Breast epithelium (tissue), 4 donors: Measurements from ENCODE around the gene GLE1. TPM values are rescaled to one million over a fixed set of nuclear protein-coding genes. Genes with fewer than 3 reads are reported as not detected.

Experiments used
- DNase-seq, 2 donors: peaks; one replicate each; pipeline ENCODE4 v3.0.0-alpha.2; 2019; ENCODE audit warnings: low spot score in 2 of 2
- H3K27ac ChIP-seq, 2 donors: fragments of 200-600 bp; sonication (generic) in 1 of 2; one replicate each; pipeline ENCODE4 v1.5.1; 2016 to 2019; ENCODE audit warnings: mild to moderate bottlenecking in 1 of 2
- H3K27me3 ChIP-seq, 2 donors: fragments of 200-600 bp; sonication (generic) in 1 of 2; one replicate each; pipeline versions ENCODE4 v1.5.1 to v1.6.0; 2017 to 2019; ENCODE audit warnings: control low read depth in 1 of 2, mild to moderate bottlenecking in 1 of 2
- H3K36me3 ChIP-seq: fragments of 200-600 bp; one replicate; pipeline ENCODE4 v1.5.1; 2019
- H3K4me1 ChIP-seq, 2 donors: fragments of 200-600 bp; sonication (generic); one replicate each; pipeline ENCODE4 v1.5.1; 2016 to 2019; ENCODE audit warnings: control low read depth in 1 of 2
- H3K4me3 ChIP-seq, 3 donors: fragments of 200-600 bp; sonication (generic); 1 replicate in 2 of 3; 2 replicates in 1 of 3; pipeline ENCODE4 v1.5.1; 2016 to 2019; ENCODE audit warnings: mild to moderate bottlenecking in 3 of 3, moderate library complexity in 2 of 3
- H3K9me3 ChIP-seq, 2 donors: fragments of 200-600 bp; sonication (generic) in 1 of 2; one replicate each; pipeline ENCODE4 v1.5.1; 2016 to 2019; ENCODE audit warnings: control low read depth in 1 of 2
- POLR2A ChIP-seq: fragments of 450-650 bp; IDR thresholded peaks from one replicate; pipeline ENCODE4 v1.6.1; 2016; ENCODE audit warnings: antibody characterized with exemption, mild to moderate bottlenecking, moderate library complexity
- POLR2AphosphoS5 ChIP-seq, 3 donors: sonication (generic); formaldehyde crosslinking; IDR thresholded peaks; one replicate each; pipeline ENCODE4 v1.6.1; 2017; ENCODE audit warnings: antibody characterized with exemption in 3 of 3
- intact Hi-C: fragments of 100-400 bp; cut with DNase I; formaldehyde crosslinking; loops from one replicate; pipeline ENCODE4 v1.15.1; 2023; ENCODE audit warnings: low total_unique reads
- total RNA-seq, 3 donors: library from RNA; depleted of rRNA; stranded (reverse); fragments of >200 nt; gene quantifications; one replicate each; pipeline ENCODE4 v1.1.0, GENCODE V29; 2016
- TF ChIP-seq, protein P1 (sequence below), 3 donors: fragments of 450-650 bp; IDR thresholded peaks; one replicate each; pipeline ENCODE4 v1.5.1; 2016 to 2017; ENCODE audit warnings: antibody characterized with exemption in 3 of 3, mild to moderate bottlenecking in 3 of 3, moderate library complexity in 3 of 3

Gene GLE1, protein sequence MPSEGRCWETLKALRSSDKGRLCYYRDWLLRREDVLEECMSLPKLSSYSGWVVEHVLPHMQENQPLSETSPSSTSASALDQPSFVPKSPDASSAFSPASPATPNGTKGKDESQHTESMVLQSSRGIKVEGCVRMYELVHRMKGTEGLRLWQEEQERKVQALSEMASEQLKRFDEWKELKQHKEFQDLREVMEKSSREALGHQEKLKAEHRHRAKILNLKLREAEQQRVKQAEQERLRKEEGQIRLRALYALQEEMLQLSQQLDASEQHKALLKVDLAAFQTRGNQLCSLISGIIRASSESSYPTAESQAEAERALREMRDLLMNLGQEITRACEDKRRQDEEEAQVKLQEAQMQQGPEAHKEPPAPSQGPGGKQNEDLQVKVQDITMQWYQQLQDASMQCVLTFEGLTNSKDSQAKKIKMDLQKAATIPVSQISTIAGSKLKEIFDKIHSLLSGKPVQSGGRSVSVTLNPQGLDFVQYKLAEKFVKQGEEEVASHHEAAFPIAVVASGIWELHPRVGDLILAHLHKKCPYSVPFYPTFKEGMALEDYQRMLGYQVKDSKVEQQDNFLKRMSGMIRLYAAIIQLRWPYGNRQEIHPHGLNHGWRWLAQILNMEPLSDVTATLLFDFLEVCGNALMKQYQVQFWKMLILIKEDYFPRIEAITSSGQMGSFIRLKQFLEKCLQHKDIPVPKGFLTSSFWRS
- total RNA-seq, result 10 to 100 TPM; 22.9 to 31.9 (median 26.7) TPM

DNA sequence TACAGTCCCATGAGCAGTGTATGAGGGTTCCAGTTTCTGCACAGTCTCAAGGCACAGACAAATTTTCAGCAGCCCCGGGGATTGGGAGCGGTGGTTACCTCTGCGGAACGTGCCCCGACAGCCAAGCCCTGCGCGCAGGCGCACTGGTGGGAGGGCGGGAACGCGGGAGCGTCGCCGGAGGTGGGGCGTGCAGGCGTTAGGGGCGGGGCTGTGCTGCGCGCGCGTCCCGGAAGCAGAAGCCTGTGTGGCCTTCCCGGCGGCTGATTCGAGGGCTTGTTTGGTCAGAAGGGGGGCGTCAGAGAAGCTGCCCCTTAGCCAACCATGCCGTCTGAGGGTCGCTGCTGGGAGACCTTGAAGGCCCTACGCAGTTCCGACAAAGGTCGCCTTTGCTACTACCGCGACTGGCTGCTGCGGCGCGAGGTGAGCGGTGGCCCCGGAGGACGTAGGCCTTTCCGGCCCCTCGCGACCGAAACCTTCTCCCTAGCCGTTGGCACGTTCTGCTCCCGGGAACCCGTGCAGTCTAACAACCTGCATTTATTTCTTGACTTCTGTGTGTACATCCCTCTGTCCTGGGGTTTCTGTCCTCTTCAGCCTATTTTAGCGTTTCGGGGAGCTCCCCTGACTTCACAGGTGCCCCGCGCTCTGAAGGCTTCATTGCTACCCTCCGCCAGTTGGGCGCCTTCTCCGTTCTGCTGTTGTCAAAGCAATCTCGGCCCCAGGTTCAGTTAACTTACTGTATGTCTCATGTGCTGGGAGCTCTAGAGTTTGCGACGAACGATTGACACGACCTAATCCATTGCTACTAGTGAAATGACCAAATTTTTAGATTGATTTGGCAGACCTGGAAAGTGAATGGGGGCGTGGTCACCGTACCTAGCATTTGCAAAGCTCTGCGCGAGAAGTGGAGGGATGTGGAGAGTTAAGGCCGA is at the start of gene GLE1:
TSS of gene GLE1 (plus strand) at position 235 of the 929 bp plus-strand sequence. CDS start at position 322, 87 bp downstream.
- no peaks in the 10 kb centered on the region for H3K27me3 ChIP-seq
- peak within 1 kb of the TSS; percentile 87 to 93 for H3K27ac ChIP-seq
- intact Hi-C loops, result no loop called here

DNA sequence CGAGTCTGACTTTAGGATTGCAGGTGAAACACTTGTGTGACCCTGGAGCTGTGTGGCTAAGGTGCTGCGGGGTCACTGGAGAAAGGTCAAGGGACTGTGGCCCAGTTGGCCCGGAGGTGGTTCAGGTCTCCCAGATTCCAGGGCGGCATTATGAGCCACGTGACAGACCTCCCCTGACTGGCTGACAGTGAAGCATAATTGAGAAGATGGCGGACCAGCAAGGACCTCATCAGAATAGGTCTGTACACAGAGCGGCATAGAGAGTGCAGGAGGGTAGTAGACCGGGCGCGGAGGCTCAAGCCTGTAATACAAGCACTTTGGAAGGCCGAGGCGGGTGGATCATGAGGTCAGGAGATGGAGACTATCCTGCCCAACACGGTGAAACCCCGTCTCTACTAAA is 49.5 kb upstream of the GLE1 start:
- intact Hi-C loops, result no loop called here
- no peaks in the 10 kb centered on the region for H3K27me3 ChIP-seq
- H3K4me3 ChIP-seq, result no peak overlapping the region
- H3K27ac ChIP-seq, result no peak overlapping the region
- peaks cover 5 to 7% of the 10 kb centered on the region in 2 donors for H3K4me1 ChIP-seq
- no peaks in the 10 kb centered on the region for H3K36me3 ChIP-seq
- TF ChIP-seq POLR2A (no peak), POLR2AphosphoS5 (IDR thresholded peaks at IDR 0.05) (no peak)
- TF ChIP-seq, protein P1, sequence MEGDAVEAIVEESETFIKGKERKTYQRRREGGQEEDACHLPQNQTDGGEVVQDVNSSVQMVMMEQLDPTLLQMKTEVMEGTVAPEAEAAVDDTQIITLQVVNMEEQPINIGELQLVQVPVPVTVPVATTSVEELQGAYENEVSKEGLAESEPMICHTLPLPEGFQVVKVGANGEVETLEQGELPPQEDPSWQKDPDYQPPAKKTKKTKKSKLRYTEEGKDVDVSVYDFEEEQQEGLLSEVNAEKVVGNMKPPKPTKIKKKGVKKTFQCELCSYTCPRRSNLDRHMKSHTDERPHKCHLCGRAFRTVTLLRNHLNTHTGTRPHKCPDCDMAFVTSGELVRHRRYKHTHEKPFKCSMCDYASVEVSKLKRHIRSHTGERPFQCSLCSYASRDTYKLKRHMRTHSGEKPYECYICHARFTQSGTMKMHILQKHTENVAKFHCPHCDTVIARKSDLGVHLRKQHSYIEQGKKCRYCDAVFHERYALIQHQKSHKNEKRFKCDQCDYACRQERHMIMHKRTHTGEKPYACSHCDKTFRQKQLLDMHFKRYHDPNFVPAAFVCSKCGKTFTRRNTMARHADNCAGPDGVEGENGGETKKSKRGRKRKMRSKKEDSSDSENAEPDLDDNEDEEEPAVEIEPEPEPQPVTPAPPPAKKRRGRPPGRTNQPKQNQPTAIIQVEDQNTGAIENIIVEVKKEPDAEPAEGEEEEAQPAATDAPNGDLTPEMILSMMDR (IDR thresholded peaks at IDR 0.05), result no peak
- no peaks in the 10 kb centered on the region for H3K9me3 ChIP-seq
- no peak for DNase-seq

More for the DNA sequence above, at the start of gene GLE1:
- peak; percentile 87 to 91 for DNase-seq
- TF ChIP-seq POLR2A (peak; percentile 48), POLR2AphosphoS5 (IDR thresholded peaks at IDR 0.05) (peak; percentile 64 to 85 (median 84))
- TF ChIP-seq, protein P1 (IDR thresholded peaks at IDR 0.05), result no peak
- Histone ChIP-seq H3K4me3 (peak within 1 kb of the TSS; percentile 90 to 96 (median 93)), H3K4me1 (peaks cover 0 to 7% of the 10 kb centered on the region in 2 donors), H3K36me3 (no peaks in the 10 kb centered on the region), H3K9me3 (no peaks in the 10 kb centered on the region)

DNA sequence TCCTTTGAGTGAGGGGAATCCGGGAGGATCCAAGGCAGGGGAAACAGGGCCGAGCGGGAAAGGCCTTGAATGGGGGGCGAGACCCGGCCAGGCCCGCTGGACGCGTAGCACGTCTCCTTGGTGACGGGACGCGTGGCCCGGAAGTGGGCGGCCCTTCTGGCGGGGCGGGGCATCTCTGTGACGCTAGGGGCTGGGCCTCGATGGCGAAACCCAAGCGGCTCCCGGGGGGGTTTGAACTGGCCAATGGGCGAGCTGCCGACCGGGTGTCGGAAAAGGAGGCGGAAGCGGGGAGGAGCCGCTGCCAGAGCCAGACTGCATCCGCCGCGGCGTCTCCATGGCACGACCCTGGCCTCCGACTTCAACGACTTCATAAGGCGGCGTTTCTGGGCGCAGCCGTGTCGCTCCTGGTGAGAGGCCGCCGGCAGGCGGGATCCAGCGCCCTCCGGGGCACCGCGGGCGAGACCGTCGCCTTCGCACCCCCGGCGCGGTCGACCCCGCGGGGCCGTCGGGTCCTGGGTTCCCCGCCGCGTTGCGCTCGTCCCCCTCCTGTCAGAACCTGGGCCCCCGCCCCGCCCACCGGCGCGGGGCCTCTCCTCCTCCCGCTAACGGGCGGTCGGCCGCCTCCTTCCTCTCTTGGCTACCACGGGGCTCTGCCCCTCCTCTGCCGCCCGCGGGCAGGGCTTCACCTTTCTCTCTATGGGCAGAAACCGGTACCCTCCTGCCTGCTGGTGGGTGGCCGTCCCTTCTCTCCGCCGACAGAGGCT is 48.5 kb upstream of the GLE1 start, which contains the start of gene ODF2:
TSS of gene ODF2 (plus strand) at position 158 of the 764 bp plus-strand sequence. CDS start at position 244, 86 bp downstream.
- no peaks in the 10 kb centered on the region for H3K9me3 ChIP-seq
- H3K27ac ChIP-seq, result peak within 1 kb of the TSS; percentile 82 to 86
- peak within 1 kb of the TSS; percentile 78 to 83 (median 80) for H3K4me3 ChIP-seq
- intact Hi-C loops, result no loop called here
- no peaks in the 10 kb centered on the region for H3K27me3 ChIP-seq
- TF ChIP-seq POLR2AphosphoS5 (IDR thresholded peaks at IDR 0.05), result peak; percentile 40 to 73 (median 52)
- TF ChIP-seq POLR2A, result no peak
- DNase-seq, result peak; percentile 96 to 99
- no peaks in the 10 kb centered on the region for H3K36me3 ChIP-seq
- peaks cover 5 to 7% of the 10 kb centered on the region in 2 donors for H3K4me1 ChIP-seq

DNA sequence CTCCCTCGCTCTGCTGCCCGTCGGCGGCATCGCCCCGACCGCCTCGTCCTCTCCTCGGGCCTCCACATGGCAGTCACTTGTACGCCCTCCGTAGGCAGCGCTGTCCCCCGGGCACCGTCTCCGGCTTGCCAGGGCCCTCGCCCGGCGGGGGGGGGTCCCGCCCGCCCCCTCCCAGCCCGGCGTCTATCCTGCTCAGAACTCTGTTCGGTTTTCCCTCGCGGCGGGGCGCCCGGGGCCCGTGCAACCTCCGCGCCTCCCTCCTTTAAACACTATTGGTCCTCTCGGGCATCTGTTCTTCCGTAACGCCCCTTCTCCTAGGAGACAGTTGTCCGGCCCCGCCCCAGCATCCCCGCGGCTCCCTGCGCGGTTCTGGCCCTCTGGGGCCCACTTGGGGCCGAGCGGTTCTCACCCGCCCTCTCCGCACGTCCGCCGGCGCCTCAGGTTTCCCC is 47.9 kb upstream of the GLE1 start:
- intact Hi-C loops, result no loop called here
- DNase-seq, result peak in 1 of 2 donors; percentile 32
- TF ChIP-seq, protein P1 (IDR thresholded peaks at IDR 0.05), result no peak
- TF ChIP-seq POLR2A (no peak), POLR2AphosphoS5 (IDR thresholded peaks at IDR 0.05) (no peak)
- Histone ChIP-seq H3K27ac (peak overlapping the region; percentile 82 to 86), H3K9me3 (no peaks in the 10 kb centered on the region), H3K4me3 (peak overlapping the region; percentile 78 to 83 (median 80)), H3K27me3 (no peaks in the 10 kb centered on the region), H3K4me1 (peaks cover 5 to 7% of the 10 kb centered on the region in 2 donors), H3K36me3 (no peaks in the 10 kb centered on the region)
